Measurements from ENCODE around the gene HPS5.

The HPS5 gene

GRCh38 chr11:18365741-18366140, 43.8 kb upstream of the HPS5 start:
- Histone ChIP-seq H3K4me2 (ENCODE audit: low read depth, low read length, poor library complexity, severe bottlenecking) (peak overlapping the region; percentile 65), H4K20me1 (ENCODE audit: insufficient read depth, low read length, poor library complexity, severe bottlenecking) (no peaks in the 10 kb centered on the region), H3F3A (ENCODE audit: low read depth) (no peaks in the 10 kb centered on the region), H2AFZ (ENCODE audit: low read length) (no peak overlapping the region), H3K9me3 (ENCODE audit: insufficient read depth, low read depth, low read length) (no peaks in the 10 kb centered on the region), H3K9me2 (replicated peaks; ENCODE audit: low read depth, low read length) (no peaks in the 10 kb centered on the region), H3K79me2 (ENCODE audit: insufficient read depth, low read length) (no peaks in the 10 kb centered on the region; the same call in 1 of the 2 replicates), H3K27me3 (ENCODE audit: insufficient read depth, low read length, poor library complexity, severe bottlenecking) (no peaks in the 10 kb centered on the region), H3K36me3 (ENCODE audit: insufficient read depth, low read length) (peaks cover 19% of the 10 kb centered on the region; the same call in 1 of the 2 replicates), H3K4me1 (ENCODE audit: insufficient read depth, low read length, poor library complexity, severe bottlenecking) (peaks cover 54% of the 10 kb centered on the region), H3K4me3 (ENCODE audit: low read length, poor library complexity, severe bottlenecking) (peak overlapping the region; percentile 54), H3K9ac (ENCODE audit: low read depth, low read length, poor library complexity, severe bottlenecking) (peak overlapping the region; percentile 42)
- TF ChIP-seq EZH2phosphoT487 (IDR thresholded peaks at IDR 0.05; ENCODE audit: borderline replicate concordance) (no peak), CTCF (conservative IDR thresholded peaks at IDR 0.05; ENCODE audit: low read length) (no peak)

GRCh38 chr11:18364495-18365073, 42.6 kb upstream of the HPS5 start:
- H3F3A ChIP-seq (ENCODE audit: low read depth), result no peaks in the 10 kb centered on the region
- TF ChIP-seq EZH2phosphoT487 (IDR thresholded peaks at IDR 0.05; ENCODE audit: borderline replicate concordance) (no peak), CTCF (conservative IDR thresholded peaks at IDR 0.05; ENCODE audit: low read length) (no peak)
- H3K9ac ChIP-seq (ENCODE audit: low read depth, low read length, poor library complexity, severe bottlenecking), result no peak overlapping the region
- H4K20me1 ChIP-seq (ENCODE audit: insufficient read depth, low read length, poor library complexity, severe bottlenecking), result no peaks in the 10 kb centered on the region
- peaks cover 50% of the 10 kb centered on the region for H3K4me1 ChIP-seq (ENCODE audit: insufficient read depth, low read length, poor library complexity, severe bottlenecking)
- peaks cover 19% of the 10 kb centered on the region; the same call in 1 of the 2 replicates for H3K36me3 ChIP-seq (ENCODE audit: insufficient read depth, low read length)
- no peaks in the 10 kb centered on the region for H3K9me2 ChIP-seq (replicated peaks; ENCODE audit: low read depth, low read length)
- no peaks in the 10 kb centered on the region for H3K27me3 ChIP-seq (ENCODE audit: insufficient read depth, low read length, poor library complexity, severe bottlenecking)
- no peak overlapping the region for H2AFZ ChIP-seq (ENCODE audit: low read length)
- H3K79me2 ChIP-seq (ENCODE audit: insufficient read depth, low read length), result no peaks in the 10 kb centered on the region; the same call in 1 of the 2 replicates
- no peak overlapping the region for H3K4me3 ChIP-seq (ENCODE audit: low read length, poor library complexity, severe bottlenecking)
- no peak overlapping the region for H3K4me2 ChIP-seq (ENCODE audit: low read depth, low read length, poor library complexity, severe bottlenecking)
- no peaks in the 10 kb centered on the region for H3K9me3 ChIP-seq (ENCODE audit: insufficient read depth, low read depth, low read length)

GRCh38 chr11:18361154-18361553, 39.2 kb upstream of the HPS5 start:
- peaks cover 27% of the 10 kb centered on the region; the same call in 1 of the 2 replicates for H3K36me3 ChIP-seq (ENCODE audit: insufficient read depth, low read length)
- no peaks in the 10 kb centered on the region for H3K27me3 ChIP-seq (ENCODE audit: insufficient read depth, low read length, poor library complexity, severe bottlenecking)
- H3K4me1 ChIP-seq (ENCODE audit: insufficient read depth, low read length, poor library complexity, severe bottlenecking), result peaks cover 30% of the 10 kb centered on the region
- H3F3A ChIP-seq (ENCODE audit: low read depth), result no peaks in the 10 kb centered on the region
- no peak for TF ChIP-seq CTCF (conservative IDR thresholded peaks at IDR 0.05; ENCODE audit: low read length)
- H4K20me1 ChIP-seq (ENCODE audit: insufficient read depth, low read length, poor library complexity, severe bottlenecking), result no peaks in the 10 kb centered on the region
- H3K79me2 ChIP-seq (ENCODE audit: insufficient read depth, low read length), result no peaks in the 10 kb centered on the region
- H3K9me3 ChIP-seq (ENCODE audit: insufficient read depth, low read depth, low read length), result no peaks in the 10 kb centered on the region
- H3K9ac ChIP-seq (ENCODE audit: low read depth, low read length, poor library complexity, severe bottlenecking), result no peak overlapping the region
- H3K4me2 ChIP-seq (ENCODE audit: low read depth, low read length, poor library complexity, severe bottlenecking), result no peak overlapping the region
- H3K9me2 ChIP-seq (replicated peaks; ENCODE audit: low read depth, low read length), result no peaks in the 10 kb centered on the region
- H3K4me3 ChIP-seq (ENCODE audit: low read length, poor library complexity, severe bottlenecking), result no peak overlapping the region
- H2AFZ ChIP-seq (ENCODE audit: low read length), result no peak overlapping the region
